Measurements from ENCODE around the gene TVP23C. TPM values are rescaled to one million over a fixed set of nuclear protein-coding genes. Genes with fewer than 3 reads are reported as not detected.
A peak's percentile ranks its signal among the peaks of the same experiment; 100 is the strongest.

The TVP23C gene
- total and polyA plus RNA-seq, 2 experiments from 2014 or later: 11.3 to 33.4 TPM

DNA sequence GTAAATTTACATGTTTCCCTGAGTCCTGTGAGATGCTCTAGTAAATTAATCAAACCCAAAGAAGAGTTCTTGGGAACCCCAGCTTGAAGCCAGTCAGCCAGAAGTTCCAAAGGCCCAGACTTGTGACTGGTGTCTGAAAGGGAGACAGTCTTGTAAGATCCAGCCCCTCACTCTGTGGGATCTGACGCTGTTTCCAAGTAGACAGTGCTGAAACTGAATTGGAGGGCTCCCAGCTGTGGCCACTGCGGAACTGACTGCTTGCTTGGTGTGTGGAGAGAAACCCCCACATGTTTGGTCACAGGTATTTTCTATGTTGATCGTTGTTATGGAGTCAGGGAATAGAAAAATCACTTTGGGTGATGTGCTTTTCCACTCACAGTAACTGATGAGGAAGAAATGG, 90.4 kb downstream of the TVP23C start:
- Histone ChIP-seq H3K27ac (no peak overlapping the region), H3K4me1 (ENCODE audit: low read depth) (peaks cover 9% of the 10 kb centered on the region), H3K4me3 (no peak overlapping the region), H3K36me3 (no peaks in the 10 kb centered on the region), H3K9me3 (ENCODE audit: low read depth) (no peaks in the 10 kb centered on the region), H3K27me3 (no peaks in the 10 kb centered on the region)
- TF ChIP-seq, protein P1, sequence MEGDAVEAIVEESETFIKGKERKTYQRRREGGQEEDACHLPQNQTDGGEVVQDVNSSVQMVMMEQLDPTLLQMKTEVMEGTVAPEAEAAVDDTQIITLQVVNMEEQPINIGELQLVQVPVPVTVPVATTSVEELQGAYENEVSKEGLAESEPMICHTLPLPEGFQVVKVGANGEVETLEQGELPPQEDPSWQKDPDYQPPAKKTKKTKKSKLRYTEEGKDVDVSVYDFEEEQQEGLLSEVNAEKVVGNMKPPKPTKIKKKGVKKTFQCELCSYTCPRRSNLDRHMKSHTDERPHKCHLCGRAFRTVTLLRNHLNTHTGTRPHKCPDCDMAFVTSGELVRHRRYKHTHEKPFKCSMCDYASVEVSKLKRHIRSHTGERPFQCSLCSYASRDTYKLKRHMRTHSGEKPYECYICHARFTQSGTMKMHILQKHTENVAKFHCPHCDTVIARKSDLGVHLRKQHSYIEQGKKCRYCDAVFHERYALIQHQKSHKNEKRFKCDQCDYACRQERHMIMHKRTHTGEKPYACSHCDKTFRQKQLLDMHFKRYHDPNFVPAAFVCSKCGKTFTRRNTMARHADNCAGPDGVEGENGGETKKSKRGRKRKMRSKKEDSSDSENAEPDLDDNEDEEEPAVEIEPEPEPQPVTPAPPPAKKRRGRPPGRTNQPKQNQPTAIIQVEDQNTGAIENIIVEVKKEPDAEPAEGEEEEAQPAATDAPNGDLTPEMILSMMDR (IDR thresholded peaks at IDR 0.05; ENCODE audit: low read depth, low read length): no peak
- DNase-seq (ENCODE audit: low read depth in 1 of 2, low spot score in 1 of 2): no peak

- H3K36me3 ChIP-seq: no peaks in the 10 kb centered on the region
- TF ChIP-seq, protein P1 (IDR thresholded peaks at IDR 0.05; ENCODE audit: low read depth, low read length): no peak
- DNase-seq (ENCODE audit: low read depth in 1 of 2, low spot score in 1 of 2): no peak
- no peaks in the 10 kb centered on the region for H3K27me3 ChIP-seq
- H3K9me3 ChIP-seq (ENCODE audit: low read depth): no peaks in the 10 kb centered on the region
- no peak overlapping the region for H3K27ac ChIP-seq
- peaks cover 9% of the 10 kb centered on the region for H3K4me1 ChIP-seq (ENCODE audit: low read depth)
- no peak overlapping the region for H3K4me3 ChIP-seq
These were observed 92.7 kb downstream of the TVP23C start for GRCh38 chr17:15470536-15470935.

DNA sequence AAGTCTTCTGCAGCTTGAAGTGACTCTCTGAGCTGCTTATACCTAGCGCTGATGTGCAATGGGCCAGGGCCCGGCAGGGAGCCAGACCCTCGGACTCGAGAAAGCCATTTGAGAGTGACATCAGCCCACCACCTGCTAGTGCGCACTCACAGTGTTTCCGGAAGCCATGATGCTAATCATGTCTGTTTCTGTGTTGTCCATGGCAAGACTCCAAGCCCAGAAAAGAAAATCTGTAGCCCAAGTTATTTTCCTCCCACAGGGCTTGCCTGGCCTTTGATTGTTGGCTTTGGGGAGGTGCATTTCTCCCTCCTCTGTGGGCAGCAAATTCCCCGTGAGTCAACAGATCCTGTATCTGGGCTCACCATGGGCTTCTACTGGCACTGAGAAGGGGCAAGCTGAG, 94.0 kb downstream of the TVP23C start:
- peaks cover 9% of the 10 kb centered on the region for H3K4me1 ChIP-seq (ENCODE audit: low read depth)
- H3K27me3 ChIP-seq: no peaks in the 10 kb centered on the region
- no peak overlapping the region for H3K4me3 ChIP-seq
- peak in 1 of 2 donors; percentile 60 for DNase-seq (ENCODE audit: low read depth in 1 of 2, low spot score in 1 of 2)
- H3K9me3 ChIP-seq (ENCODE audit: low read depth): no peaks in the 10 kb centered on the region
- H3K36me3 ChIP-seq: no peaks in the 10 kb centered on the region
- TF ChIP-seq, protein P1 (IDR thresholded peaks at IDR 0.05; ENCODE audit: low read depth, low read length): no peak
- H3K27ac ChIP-seq: no peak overlapping the region

DNA sequence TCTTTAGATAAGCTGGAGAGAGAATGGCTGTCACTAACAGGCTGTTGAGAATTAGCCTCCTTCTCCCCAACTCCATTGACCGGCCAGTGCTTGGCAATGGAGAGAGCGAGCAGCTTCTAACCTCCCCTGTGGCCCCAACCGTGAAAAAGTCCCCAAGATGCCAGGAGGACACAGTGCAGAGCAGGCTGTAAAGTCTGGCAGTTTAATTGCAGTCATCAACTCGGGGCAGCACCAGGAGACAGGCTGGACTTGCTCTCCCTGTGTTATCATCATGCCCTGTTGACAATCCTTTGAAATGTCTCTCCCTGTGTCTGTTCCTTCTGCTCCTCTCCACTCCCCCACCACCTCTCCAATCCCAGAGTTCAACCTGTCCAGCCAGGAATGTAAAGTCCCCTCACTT, 95.2 kb downstream of the TVP23C start:
- no peaks in the 10 kb centered on the region for H3K9me3 ChIP-seq (ENCODE audit: low read depth)
- peak in 1 of 2 donors; percentile 31 for DNase-seq (ENCODE audit: low read depth in 1 of 2, low spot score in 1 of 2)
- TF ChIP-seq, protein P1 (IDR thresholded peaks at IDR 0.05; ENCODE audit: low read depth, low read length): no peak
- no peak overlapping the region for H3K4me3 ChIP-seq
- H3K27me3 ChIP-seq: no peaks in the 10 kb centered on the region
- peaks cover 14% of the 10 kb centered on the region for H3K4me1 ChIP-seq (ENCODE audit: low read depth)
- peak overlapping the region; percentile 60 for H3K27ac ChIP-seq
- H3K36me3 ChIP-seq: no peaks in the 10 kb centered on the region

DNA sequence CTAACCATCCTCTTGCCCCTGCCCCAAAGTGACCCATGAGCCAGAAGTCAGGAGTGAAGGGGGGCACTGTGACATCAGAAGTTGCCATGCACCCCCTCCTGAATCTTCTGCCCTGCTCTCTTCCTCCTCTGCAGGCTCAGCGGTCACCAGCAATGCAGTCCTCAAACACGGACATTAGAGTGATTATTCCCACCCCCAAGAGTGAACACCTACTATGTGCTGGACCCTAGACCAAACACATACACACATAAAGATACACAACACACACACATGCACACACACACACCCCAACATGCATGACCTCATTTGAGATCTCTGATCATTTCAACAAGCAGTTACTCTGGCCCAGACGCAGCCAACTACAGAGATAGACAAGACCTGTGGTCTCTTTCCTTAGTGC, 95.7 kb downstream of the TVP23C start, which contains the start of gene CDRT4:
Gene CDRT4 (minus strand): TSS at position 30 of the 400 bp plus-strand sequence. CDS start 27,383 bp downstream, outside the sequence.
- Histone ChIP-seq H3K4me1 (ENCODE audit: low read depth) (peaks cover 16% of the 10 kb centered on the region), H3K4me3 (no peak within 1 kb of the TSS), H3K27me3 (no peaks in the 10 kb centered on the region), H3K9me3 (ENCODE audit: low read depth) (no peaks in the 10 kb centered on the region), H3K27ac (peak within 1 kb of the TSS; percentile 60), H3K36me3 (no peaks in the 10 kb centered on the region)
- TF ChIP-seq, protein P1 (IDR thresholded peaks at IDR 0.05; ENCODE audit: low read depth, low read length): no peak
- DNase-seq (ENCODE audit: low read depth in 1 of 2, low spot score in 1 of 2): no peak

DNA sequence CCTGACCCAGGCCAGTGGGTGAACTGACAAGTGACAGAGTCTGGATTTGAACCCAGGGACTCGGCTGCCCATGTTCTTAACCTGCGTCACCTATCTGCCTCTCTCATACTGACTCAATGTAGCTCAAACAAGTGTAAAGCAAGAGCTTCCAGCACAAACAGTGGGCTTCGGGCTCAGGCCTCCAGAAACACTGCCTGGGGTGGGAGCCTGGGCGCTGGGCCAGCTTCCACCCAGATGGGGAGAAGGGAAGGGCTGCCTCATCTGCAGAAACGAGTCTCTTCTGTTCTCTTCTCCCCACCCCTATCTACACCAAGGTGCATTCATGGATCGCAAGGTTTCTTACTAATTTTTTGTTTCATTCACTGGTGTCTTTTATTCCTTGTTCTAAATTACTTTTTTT, 97.2 kb downstream of the TVP23C start:
- TF ChIP-seq, protein P1 (IDR thresholded peaks at IDR 0.05; ENCODE audit: low read depth, low read length): no peak
- no peaks in the 10 kb centered on the region for H3K36me3 ChIP-seq
- DNase-seq (ENCODE audit: low read depth in 1 of 2, low spot score in 1 of 2): no peak
- H3K9me3 ChIP-seq (ENCODE audit: low read depth): no peaks in the 10 kb centered on the region
- H3K27ac ChIP-seq: no peak overlapping the region
- H3K4me3 ChIP-seq: no peak overlapping the region
- peaks cover 16% of the 10 kb centered on the region for H3K4me1 ChIP-seq (ENCODE audit: low read depth)
- no peaks in the 10 kb centered on the region for H3K27me3 ChIP-seq

All from cardiac muscle cell (in vitro differentiated cells and primary cell).